DMS153 (cell line): ENCODE measurements around the gene PLEKHA4.

ENCODE experiments used
- DNase-seq: peaks from one replicate; lab custom pipeline; 2025; lab: John Stamatoyannopoulos, UW

PLEKHA4 gene

DNA sequence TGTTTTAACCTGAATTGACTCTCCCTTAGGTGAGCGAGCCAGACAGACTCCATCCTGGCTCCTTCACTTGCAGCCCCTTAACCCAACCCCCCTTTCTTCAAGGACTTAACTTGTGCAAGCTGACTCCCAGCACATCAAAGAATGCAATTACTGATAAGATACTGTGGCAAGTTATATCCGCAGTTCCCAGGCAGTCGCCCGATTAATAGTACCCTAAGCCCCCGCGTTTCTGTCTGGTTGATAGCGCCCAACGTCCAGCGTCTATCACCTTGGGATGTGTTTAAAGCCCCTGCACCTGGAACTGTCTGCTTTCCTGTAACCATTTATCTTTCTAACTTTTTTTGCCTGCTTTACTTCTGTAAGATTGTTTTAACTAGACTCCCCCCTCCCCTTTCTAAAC, 38.3 kb downstream of the PLEKHA4 start:
- DNase-seq = no peak

GRCh38 chr19:48826606-48827020, 41.8 kb downstream of the PLEKHA4 start:
- no peak for DNase-seq

DNA sequence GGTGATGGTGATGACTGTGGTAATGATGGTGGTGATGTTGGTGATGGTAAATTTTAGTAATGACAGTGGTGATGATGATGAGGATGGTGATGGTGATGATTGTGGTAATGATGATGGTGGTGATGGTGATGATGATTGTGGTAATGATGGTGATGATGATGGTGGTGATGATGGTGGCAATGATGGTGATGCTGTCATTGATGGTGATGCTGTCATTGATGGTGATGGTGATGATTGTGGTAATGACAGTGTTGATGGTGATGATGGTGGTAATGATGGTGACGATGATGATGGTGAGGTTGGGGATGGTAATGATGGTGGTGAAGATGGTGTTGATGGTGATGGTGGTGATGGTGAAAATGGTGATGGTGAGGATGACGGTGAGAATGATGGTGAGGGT, 45.9 kb downstream of the PLEKHA4 start:
- DNase-seq = no peak

- DNase-seq = no peak
These were observed 46.8 kb downstream of the PLEKHA4 start for GRCh38 chr19:48821633-48822032.

GRCh38 chr19:48819366-48819816, 49.0 kb downstream of the PLEKHA4 start:
- DNase-seq = peak; percentile 74

DNA sequence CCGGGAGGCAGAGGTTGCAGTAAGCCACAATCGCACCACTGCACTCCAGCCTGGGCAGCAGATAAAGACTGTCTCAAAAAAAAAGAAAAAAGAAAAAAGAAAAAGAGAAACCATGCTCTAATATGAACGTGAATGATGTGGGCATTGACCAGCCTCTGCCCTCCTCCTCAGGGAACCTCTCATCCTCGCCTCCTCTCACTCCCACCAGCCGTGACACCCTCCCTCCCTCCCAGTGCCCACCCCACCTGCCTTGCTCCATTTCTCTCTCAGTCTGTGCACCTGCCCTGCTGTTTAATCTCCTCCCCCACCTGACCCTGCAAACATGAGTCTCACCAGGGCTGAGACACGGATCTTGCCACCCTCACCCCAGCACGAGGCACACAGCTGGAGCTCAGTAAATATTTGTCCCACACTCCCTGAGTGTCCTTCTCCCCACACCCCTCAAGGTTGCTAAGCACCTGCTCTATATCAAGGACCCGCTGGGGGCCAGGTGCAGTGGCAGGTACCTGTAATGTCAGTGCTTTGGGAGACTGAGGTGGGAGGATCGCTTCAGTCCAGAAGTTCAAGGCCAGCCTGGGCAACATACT, 50.1 kb downstream of the PLEKHA4 start:
- DNase-seq = peak; percentile 96

- DNase-seq = no peak
These were observed 50.8 kb downstream of the PLEKHA4 start for GRCh38 chr19:48817585-48818124.

GRCh38 chr19:48815870-48816501, 52.4 kb downstream of the PLEKHA4 start:
- DNase-seq = peak; percentile 76

- DNase-seq = no peak
These were observed 53.5 kb downstream of the PLEKHA4 start for GRCh38 chr19:48814895-48815294.

GRCh38 chr19:48813123-48813913, 55.1 kb downstream of the PLEKHA4 start:
- no peak for DNase-seq

DNA sequence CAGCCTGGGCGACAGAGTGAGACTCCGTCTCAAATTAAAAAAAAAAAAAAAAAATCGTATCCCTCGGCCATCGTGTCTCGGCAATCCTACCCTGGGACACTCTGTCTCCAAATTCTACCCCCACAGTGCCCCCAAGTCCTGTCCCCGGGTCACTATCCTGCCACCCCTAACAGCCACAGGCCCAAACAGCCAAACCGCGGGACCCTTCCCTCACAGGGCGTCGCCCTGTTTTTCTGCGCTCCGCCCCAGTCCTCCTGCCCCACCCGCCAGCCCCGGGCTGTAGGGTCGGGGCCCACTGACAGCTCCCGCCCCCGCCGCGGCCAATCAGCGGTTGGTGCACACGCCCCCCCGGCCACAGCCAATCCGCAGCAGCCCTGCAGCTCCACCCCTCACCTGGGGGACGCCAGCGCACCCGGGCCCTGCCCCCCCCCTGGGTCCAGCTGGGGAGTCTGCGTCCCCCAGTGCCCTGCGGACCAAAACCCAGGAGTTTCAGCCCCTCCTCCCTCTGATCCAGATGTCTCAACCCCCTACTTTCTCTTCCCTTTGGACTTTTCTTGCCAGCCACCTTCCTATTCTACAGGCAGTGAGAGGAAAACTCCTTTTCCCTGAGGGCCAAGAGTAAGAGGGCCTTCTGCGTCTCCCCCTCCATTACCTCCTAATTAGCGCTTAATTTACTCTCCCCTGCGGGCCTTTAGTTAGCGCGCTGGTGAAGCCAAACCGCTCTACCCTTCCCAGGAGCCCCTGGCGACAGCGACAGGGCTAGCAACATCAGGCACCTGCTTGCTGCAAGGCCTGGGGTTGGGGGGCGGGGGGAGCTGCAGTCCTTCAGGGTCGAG, 56.1 kb downstream of the PLEKHA4 start:
- peak; percentile 79 for DNase-seq

GRCh38 chr19:48810151-48810550, 58.3 kb downstream of the PLEKHA4 start:
- DNase-seq = no peak

DNA sequence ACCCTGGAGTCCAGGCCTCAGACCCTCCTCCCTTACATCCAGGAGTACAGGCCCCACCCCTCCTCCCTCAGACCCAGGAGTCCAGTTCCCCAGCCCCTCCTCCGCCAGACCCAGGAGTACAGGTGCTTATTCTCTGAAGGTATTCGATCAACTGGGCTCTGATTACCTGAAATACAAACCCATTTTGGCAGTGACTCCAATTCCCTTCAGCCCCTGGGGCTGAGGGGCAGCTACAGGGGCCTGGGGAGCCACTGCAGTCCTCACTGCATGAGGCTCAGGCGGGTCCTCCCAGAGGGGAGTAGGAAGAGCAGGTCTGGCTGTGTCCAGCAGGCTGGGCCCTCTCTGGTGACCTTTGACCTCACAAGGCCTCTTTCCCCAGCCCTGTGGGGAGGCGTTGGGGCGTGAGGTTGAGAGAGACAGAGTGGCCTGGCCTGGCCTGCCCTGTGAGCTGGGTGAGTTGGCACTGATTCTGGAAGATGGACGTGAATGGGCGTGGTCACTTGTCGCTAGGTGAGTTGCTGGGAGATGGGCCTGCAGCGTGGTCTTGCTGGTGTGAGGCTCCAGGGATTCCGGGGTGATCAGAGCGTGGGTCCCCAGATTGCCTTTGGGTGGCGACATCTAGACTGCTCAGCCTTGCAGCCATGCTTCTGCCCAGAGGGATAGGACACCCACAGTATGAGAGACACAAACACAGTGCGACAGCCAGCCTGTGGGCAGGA, 60.7 kb downstream of the PLEKHA4 start:
- no peak for DNase-seq

- no peak for DNase-seq
These were observed 61.4 kb downstream of the PLEKHA4 start for GRCh38 chr19:48806818-48807589.

DNA sequence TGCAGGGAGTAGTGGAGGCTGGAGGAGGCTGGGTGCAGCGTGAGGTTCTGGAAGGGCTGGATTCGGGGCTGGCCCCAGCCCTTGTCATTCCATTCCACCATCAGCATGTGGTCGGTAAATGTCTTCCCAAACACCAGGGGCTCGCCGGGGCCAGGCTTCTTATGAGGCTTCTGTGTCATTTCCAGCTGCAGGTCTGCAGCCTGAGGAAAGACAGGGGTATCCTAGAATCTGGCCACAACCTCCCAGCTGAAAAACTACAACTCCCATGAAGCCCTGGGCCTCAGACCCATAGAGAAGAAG, 61.9 kb downstream of the PLEKHA4 start:
- no peak for DNase-seq

- DNase-seq = no peak
These were observed 63.0 kb downstream of the PLEKHA4 start for GRCh38 chr19:48805452-48805851.

GRCh38 chr19:48804496-48804895, 63.9 kb downstream of the PLEKHA4 start:
- DNase-seq = no peak

GRCh38 chr19:48802623-48803022, 65.8 kb downstream of the PLEKHA4 start:
- DNase-seq = no peak

DNA sequence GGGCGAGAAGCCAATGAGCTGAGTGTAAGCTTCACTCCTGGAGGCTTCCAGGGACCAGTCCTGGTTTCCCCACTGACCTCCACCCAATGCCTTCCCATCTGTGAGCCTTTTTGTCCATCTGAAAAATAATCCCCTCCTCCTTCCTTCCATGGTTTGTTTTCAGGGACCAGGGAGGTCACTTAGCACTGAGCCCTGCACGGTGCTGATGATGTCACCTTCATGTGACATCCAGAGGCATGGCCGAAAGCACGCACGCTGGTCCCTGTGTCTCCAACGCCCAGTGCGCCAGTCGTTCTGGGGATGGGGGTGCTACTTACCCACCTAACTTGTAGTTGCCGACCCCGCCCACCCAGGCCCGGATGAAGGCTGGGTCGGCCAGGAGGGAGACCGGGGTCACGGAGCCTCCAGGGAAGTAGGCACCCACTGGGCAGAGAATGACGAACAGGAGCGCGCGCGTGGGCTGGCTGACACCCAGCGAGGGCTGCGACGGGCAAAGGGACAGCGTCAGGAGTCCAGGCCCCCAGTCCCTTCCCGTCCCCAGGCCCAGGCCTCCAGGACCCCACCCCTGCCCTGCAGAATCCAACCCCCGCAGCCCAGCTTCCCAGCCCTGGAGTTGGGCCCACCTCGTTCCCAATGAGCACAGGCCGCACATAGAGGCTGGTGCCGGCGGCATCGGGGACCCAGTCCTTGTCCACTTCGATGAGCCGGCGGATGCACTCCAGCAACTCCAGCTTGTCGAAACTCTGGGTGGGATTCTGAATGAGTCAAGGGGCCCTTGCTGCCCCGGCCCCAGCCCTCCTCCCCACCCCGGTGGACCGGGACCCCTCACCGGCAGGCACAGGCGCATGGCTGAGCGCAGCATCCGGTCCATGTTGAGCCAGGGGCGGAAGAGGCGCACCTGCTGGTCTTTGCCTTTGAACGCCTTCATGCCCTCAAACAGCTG, 68.8 kb downstream of the PLEKHA4 start:
- DNase-seq = no peak

- no peak for DNase-seq
These were observed 69.5 kb downstream of the PLEKHA4 start for GRCh38 chr19:48798937-48799336.
